Measurements from ENCODE around the gene SH3GLB2.

- no peak for TF ChIP-seq EZH2phosphoT487 (IDR thresholded peaks at IDR 0.05; ENCODE audit: low read length)
- TF ChIP-seq, protein P1, sequence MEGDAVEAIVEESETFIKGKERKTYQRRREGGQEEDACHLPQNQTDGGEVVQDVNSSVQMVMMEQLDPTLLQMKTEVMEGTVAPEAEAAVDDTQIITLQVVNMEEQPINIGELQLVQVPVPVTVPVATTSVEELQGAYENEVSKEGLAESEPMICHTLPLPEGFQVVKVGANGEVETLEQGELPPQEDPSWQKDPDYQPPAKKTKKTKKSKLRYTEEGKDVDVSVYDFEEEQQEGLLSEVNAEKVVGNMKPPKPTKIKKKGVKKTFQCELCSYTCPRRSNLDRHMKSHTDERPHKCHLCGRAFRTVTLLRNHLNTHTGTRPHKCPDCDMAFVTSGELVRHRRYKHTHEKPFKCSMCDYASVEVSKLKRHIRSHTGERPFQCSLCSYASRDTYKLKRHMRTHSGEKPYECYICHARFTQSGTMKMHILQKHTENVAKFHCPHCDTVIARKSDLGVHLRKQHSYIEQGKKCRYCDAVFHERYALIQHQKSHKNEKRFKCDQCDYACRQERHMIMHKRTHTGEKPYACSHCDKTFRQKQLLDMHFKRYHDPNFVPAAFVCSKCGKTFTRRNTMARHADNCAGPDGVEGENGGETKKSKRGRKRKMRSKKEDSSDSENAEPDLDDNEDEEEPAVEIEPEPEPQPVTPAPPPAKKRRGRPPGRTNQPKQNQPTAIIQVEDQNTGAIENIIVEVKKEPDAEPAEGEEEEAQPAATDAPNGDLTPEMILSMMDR (IDR thresholded peaks at IDR 0.05; ENCODE audit: low read length): no peak
- TF ChIP-seq EZH2 (optimal IDR thresholded peaks at IDR 0.05; ENCODE audit: low read depth, low read length): no peak
These were observed 9.0 kb upstream of the SH3GLB2 start for GRCh38 chr9:129036923-129037766.

Data from MM.1S (cell line).